SU-DHL-6 (cell line): ENCODE results near the gene NRF1.

ENCODE experiments used
- EZH2phosphoT487 ChIP-seq: fragments of 200-600 bp; sonication (generic), shearing (Covaris generic); conservative IDR thresholded peaks from 2 replicates; pipeline ENCODE4 v1.6.1; 2018; ENCODE audit warnings: mild to moderate bottlenecking, antibody characterized with exemption, low read length, moderate library complexity, mixed read lengths
- TF ChIP-seq, protein P1 (sequence below): fragments of 200-600 bp; sonication (generic); IDR thresholded peaks from one replicate; pipeline ENCODE4 v1.5.1; 2017; ENCODE audit warnings: antibody characterized with exemption, mild to moderate bottlenecking, low read length, moderate library complexity; ENCODE audit not compliant: insufficient read depth, poor library complexity, severe bottlenecking

DNA sequence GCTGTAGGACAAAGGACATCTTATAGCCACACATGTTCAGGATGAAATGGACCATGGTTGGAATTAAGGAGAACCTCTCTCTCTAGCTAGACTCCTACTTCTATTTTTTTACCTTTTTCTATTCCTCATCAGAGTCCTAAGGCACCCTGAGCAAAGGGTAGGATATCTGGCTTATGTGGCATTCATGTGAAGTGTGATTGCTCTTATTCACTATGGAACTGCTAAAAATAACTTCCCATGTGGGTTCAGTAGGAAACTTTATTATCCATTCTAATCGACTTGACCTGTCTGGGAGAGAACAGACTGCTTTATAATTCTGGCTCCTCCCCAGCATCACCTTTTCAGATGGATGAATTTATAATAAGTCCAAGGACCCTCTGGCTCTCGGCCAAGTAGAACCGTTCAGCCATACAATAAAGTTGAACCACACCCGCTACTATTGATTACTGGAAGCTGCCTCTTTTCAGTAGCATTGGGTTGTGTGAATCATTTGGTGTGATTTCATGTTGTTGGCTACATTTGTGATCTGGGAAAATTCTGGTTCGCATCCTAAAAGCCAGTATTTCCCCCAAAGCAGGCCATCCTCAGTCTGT is 117.5 kb downstream of the NRF1 start:
- TF ChIP-seq, protein P1, sequence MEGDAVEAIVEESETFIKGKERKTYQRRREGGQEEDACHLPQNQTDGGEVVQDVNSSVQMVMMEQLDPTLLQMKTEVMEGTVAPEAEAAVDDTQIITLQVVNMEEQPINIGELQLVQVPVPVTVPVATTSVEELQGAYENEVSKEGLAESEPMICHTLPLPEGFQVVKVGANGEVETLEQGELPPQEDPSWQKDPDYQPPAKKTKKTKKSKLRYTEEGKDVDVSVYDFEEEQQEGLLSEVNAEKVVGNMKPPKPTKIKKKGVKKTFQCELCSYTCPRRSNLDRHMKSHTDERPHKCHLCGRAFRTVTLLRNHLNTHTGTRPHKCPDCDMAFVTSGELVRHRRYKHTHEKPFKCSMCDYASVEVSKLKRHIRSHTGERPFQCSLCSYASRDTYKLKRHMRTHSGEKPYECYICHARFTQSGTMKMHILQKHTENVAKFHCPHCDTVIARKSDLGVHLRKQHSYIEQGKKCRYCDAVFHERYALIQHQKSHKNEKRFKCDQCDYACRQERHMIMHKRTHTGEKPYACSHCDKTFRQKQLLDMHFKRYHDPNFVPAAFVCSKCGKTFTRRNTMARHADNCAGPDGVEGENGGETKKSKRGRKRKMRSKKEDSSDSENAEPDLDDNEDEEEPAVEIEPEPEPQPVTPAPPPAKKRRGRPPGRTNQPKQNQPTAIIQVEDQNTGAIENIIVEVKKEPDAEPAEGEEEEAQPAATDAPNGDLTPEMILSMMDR: no peak
- no peak for TF ChIP-seq EZH2phosphoT487
